ENCODE results near the gene JMY. TPM values are rescaled to one million over a fixed set of nuclear protein-coding genes. Genes with fewer than 3 reads are reported as not detected.

The JMY gene
- total and polyA plus RNA-seq, 4 donors, result 2.0 to 33.6 (median 4.9) TPM

GRCh38 chr5:79235261-79235633, 684 bp upstream of the JMY start:
- ATAC-seq (ENCODE audit: insufficient read depth, low FRiP score) (no peak), DNase-seq (no peak)
- Histone ChIP-seq H3K9me3 (ENCODE audit: control insufficient read depth in 4 of 4, insufficient read depth in 3 of 4, low read length in 3 of 4) (no peaks in the 10 kb centered on the region), H3K4me1 (ENCODE audit: control insufficient read depth in 5 of 5, insufficient read depth in 5 of 5, low read length in 5 of 5) (peaks cover 0 to 16% (median 6%) of the 10 kb centered on the region in 5 donors), H3K27me3 (ENCODE audit: control insufficient read depth in 3 of 3, insufficient read depth in 3 of 3, low read length in 2 of 3) (peaks cover 0 to 7% (median 0%) of the 10 kb centered on the region in 3 donors), H3K4me3 (peak overlapping the region; percentile 53), H3K27ac (ENCODE audit: low read depth in 1 of 2, low read length in 1 of 2) (peak overlapping the region; percentile 58 to 61), H3K36me3 (ENCODE audit: control insufficient read depth in 4 of 4, insufficient read depth in 4 of 4, low read length in 4 of 4) (no peaks in the 10 kb centered on the region), H3K9ac (ENCODE audit: insufficient read depth in 1 of 2, low read length in 2 of 2) (peak overlapping the region; percentile 50 to 54)
- no peak for TF ChIP-seq CTCF (IDR thresholded peaks at IDR 0.05; ENCODE audit: control extremely low read depth, extremely low read depth)
- 26 to 35% methylated on average over 2 of the region's 2 CpGs for WGBS, 2 donors

GRCh38 chr5:79236362-79236969, 535 bp downstream of the JMY start:
- DNase-seq (peak in 2 of 3 donors; percentile 42 to 55), ATAC-seq (ENCODE audit: insufficient read depth, low FRiP score) (peak; percentile 58)
- peaks cover 0 to 16% (median 6%) of the 10 kb centered on the region in 5 donors for H3K4me1 ChIP-seq (ENCODE audit: control insufficient read depth in 5 of 5, insufficient read depth in 5 of 5, low read length in 5 of 5)
- peak overlapping the region; percentile 49 to 63 for H3K9ac ChIP-seq (ENCODE audit: insufficient read depth in 1 of 2, low read length in 2 of 2)
- no peak for TF ChIP-seq CTCF (IDR thresholded peaks at IDR 0.05; ENCODE audit: control extremely low read depth, extremely low read depth)
- peak overlapping the region; percentile 84 for H3K4me3 ChIP-seq
- no peaks in the 10 kb centered on the region for H3K9me3 ChIP-seq (ENCODE audit: control insufficient read depth in 4 of 4, insufficient read depth in 3 of 4, low read length in 3 of 4)
- peaks cover 0 to 7% (median 0%) of the 10 kb centered on the region in 3 donors for H3K27me3 ChIP-seq (ENCODE audit: control insufficient read depth in 3 of 3, insufficient read depth in 3 of 3, low read length in 2 of 3)
- no peaks in the 10 kb centered on the region for H3K36me3 ChIP-seq (ENCODE audit: control insufficient read depth in 4 of 4, insufficient read depth in 4 of 4, low read length in 4 of 4)
- 0 to 1% methylated on average over 62 to 78 of the region's 78 CpGs for whole genome bisulfite sequencing, 2 donors
- peak overlapping the region; percentile 89 to 91 for H3K27ac ChIP-seq (ENCODE audit: low read depth in 1 of 2, low read length in 1 of 2)

GRCh38 chr5:79236970-79237739, 1.2 kb downstream of the JMY start:
- H3K36me3 ChIP-seq (ENCODE audit: control insufficient read depth in 4 of 4, insufficient read depth in 4 of 4, low read length in 4 of 4), result no peaks in the 10 kb centered on the region
- peak; percentile 41 to 50 (median 47) for DNase-seq
- peak overlapping the region; percentile 84 for H3K4me3 ChIP-seq
- WGBS, 2 donors, result 0% methylated on average over 55 to 61 of the region's 61 CpGs
- H3K9ac ChIP-seq (ENCODE audit: insufficient read depth in 1 of 2, low read length in 2 of 2), result peak overlapping the region; percentile 30 to 67
- peak overlapping the region; percentile 89 to 91 for H3K27ac ChIP-seq (ENCODE audit: low read depth in 1 of 2, low read length in 1 of 2)
- H3K27me3 ChIP-seq (ENCODE audit: control insufficient read depth in 3 of 3, insufficient read depth in 3 of 3, low read length in 2 of 3), result peaks cover 0 to 7% (median 0%) of the 10 kb centered on the region in 3 donors
- no peak for TF ChIP-seq CTCF (IDR thresholded peaks at IDR 0.05; ENCODE audit: control extremely low read depth, extremely low read depth)
- H3K9me3 ChIP-seq (ENCODE audit: control insufficient read depth in 4 of 4, insufficient read depth in 3 of 4, low read length in 3 of 4), result no peaks in the 10 kb centered on the region
- ATAC-seq (ENCODE audit: insufficient read depth, low FRiP score), result peak; percentile 5
- H3K4me1 ChIP-seq (ENCODE audit: control insufficient read depth in 5 of 5, insufficient read depth in 5 of 5, low read length in 5 of 5), result peaks cover 0 to 16% (median 6%) of the 10 kb centered on the region in 5 donors

Data from lung (tissue), 12 donors.